Measurements from ENCODE around the gene TMEM86B.
A peak's percentile ranks its signal among the peaks of the same experiment; 100 is the strongest.
"Not testable (repeated sequence)": the region's sequence is repeated elsewhere in the genome, so short reads cannot be mapped to it uniquely, and the experiment has no call there.

The TMEM86B gene

DNA sequence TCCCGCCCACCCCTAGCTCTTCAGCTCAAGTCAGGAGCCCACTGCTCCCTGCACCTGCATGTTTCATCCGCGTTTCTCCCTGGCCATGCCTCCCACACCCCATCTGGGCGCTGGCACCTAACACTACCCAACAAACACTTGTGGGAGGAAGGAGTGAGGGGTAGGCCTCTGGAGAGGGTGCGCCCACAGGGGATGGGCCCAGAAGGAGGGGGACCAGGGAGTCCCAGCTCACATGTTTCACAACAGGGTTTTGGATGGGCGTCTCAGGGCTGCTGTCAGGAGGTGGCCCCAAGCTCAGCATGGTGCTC is 12.1 kb upstream of the TMEM86B start:
- no peak for DNase-seq

DNA sequence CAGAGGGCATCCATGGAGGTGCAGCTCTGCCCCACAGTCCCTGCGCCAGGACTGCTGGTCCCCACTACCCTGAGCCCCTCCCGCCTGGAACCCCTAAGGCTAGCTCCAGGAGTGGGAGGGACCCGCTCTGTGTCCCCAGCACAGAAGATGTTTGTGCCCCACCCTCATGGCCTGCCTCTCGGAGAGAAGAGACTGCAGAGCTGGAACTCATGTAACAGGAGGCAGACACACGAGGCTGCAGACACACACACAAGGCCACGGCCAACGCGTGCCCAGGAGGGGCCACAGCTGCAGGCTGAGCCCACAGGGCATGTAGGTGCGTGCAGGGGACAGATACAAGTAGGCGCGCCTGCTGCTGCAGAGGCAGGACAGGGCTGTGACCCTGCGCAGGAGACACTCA is 10.4 kb upstream of the TMEM86B start:
- no peak for DNase-seq

DNA sequence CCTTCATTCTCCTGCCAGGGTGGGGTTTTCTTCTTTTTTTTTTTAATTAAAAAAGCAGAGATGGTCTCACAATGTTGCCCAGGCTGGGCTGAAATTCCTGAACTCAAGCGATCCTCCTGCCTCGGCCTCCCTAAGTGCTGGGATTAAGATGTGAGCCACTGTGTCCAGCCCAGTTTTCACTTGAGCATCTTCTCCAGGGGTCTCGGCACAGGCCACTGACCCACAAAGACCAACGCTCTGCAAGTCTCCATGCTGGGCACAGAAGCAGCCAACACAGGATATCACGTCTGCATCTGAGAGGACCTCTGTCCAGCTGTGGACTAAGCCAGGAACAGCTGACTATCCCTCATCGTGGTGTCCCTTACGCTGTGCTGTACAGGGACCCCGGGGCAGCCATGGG is 9.5 kb upstream of the TMEM86B start:
- DNase-seq: no peak

DNA sequence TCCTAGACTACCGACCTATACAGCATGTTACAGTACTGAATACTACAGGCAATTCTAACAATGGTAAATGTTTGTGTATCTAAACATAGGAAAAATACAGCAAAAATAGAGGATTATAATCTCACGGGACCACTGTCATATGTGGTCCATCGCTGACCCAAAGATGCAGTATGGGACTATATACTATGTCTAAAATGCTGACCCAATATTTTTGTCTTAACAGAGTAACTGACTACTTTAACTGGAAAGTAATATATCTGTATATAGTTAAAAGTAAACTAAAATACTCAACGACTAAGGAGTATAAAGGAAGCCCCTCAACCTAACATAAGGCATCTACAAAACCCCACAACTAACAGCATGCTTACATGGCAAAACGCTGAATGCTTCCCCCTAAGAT is 4.4 kb upstream of the TMEM86B start:
- no peak for DNase-seq

DNA sequence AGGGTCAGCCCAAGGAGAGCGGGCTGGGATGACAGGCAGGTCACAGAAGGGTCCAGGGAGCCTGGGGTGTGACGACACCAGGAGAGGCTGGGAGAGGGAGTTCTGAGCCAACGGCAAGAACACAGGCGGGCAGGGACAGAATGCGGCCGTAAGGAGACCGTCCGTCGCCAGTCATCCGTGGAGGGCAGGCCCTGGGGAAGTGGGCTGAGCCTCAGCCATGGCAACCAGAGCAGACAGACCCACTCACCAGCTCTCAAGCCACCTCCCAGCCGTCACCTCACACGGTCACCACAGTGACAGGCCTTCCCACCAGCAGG is 3.7 kb upstream of the TMEM86B start:
- no peak for DNase-seq

DNA sequence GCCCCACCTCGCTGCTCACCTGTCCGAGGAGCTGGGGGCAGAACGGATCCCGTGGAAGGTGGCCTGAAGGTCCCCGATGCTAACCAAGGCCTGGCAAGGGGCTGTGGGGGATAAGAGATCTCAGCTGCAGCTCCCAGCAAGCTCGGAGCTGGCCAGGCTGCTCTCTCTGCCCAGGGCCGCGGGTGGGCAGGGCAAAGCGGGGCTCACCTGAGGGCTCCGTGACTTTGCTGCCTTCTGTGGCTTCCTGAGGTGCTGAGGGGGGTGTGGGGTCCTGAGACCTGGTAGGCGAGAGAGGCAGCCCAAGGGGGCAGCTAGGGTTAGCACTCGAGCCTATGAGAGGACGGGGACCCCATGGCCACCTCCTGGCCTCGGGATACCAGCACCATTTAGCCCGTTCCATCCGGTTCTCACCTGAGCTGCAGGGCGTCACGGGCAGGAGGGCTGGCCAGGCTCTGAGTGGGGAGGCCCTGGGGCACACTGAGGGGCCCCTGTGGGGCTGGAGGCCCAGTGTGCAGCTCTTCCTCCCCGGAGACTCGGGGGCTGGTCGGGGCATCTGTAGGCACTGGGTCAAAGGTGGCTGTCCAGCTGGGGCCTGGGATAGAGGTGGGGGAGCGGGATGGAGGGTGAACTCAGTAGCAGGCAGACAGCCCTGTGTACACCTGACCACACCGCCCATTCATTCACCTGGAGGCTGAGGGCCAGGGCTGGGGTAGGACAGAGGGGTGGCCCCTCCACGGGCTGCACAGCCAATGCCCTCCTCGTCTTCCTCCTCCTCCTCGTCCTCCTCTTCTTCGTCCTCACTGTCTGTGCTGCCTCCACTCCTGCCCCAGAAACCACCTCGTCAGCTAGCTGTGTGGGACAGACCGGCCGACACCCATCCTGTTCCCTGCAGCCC is 3.1 kb upstream of the TMEM86B start:
- DNase-seq: no peak

DNA sequence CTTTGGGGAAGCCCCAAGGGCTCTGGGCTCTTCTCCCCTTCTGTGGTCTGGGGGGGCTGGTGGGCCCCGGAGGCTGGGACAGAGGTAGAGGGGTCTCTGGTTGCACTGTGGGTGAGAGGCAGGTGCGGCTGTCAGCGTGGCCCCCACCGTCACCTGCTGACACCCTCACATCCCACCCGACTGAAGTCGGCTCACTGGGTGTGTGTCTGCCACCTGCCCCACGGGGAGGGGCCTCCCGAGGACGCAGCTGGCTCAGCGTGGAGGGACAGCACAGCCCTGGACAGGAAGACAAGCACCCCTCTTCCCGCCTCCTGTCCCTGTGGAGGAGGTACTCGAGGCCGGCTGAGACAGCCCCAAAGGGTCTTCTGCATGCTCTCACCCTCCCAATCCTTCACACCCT is 2.2 kb upstream of the TMEM86B start:
- no peak for DNase-seq

DNA sequence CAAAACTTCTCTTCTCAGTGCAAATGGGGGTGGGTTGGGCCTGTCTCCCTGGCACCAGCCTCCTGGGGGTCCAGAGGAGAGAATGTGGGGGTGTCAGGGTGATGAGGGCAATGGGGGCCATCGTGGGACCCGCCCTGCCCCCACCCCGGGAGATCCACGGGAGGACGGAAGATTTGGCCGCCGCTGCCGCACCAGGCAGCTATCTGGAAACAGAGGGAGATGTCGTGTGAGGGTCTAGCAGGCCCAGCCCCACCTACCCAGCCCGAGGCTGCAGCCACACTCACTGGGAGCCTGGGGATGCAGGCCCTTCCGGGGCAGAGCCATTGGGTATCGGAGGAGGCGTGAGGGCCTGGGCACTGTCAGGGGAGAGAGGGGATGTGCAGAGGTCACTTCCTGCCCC is 1.8 kb upstream of the TMEM86B start:
- DNase-seq: no peak

DNA sequence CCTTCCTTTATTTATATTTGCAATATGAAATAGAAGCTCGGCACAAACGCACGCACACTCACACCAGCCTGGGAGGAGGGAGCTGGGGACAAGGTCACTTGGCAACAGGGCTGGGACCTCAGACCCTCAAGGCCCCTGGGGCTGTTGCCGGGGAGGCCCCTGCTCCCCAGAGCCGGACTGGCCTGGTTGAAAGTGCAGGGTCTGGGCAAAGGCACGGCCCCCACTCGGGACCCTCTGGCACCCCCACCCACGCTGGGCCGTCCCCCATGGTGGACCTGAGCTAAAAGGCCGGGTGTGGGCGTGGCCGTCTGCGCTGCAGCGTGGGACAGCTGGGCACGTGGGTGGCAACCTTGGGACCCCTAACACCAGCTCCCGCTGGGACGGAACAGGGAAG is 1.2 kb upstream of the TMEM86B start:
- no peak for DNase-seq

DNA sequence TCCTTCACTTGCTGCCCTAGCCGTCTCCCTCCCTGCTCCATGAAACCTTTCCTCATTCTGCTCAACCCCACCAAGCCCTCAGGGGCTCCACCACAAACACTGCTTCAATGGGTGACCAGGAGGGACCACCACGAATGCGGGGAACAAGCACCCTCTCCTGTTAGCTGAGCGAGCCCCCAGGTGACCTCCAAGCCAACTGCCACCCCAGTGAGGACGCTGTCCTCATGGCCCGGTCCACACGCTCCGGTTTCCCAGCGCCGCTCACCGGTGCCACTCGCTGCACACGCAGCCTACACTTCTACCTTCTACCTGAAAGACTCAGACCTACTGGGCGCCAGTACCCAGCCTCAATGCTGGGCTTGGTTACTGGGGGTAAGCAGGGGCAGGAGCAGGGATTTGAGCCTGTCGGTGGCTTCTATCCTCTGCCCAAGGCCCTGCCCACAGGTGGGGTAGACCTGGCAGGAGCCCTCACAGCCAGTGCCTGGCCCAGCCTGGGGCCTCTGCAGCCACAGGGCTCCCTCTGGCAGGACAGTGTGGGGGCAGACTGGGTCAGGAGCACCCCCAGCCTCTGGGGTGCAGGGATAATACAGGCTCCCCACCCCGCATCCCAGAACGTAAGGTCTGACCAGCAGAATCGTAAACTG is 704 bp upstream of the TMEM86B start:
- DNase-seq: no peak

DNA sequence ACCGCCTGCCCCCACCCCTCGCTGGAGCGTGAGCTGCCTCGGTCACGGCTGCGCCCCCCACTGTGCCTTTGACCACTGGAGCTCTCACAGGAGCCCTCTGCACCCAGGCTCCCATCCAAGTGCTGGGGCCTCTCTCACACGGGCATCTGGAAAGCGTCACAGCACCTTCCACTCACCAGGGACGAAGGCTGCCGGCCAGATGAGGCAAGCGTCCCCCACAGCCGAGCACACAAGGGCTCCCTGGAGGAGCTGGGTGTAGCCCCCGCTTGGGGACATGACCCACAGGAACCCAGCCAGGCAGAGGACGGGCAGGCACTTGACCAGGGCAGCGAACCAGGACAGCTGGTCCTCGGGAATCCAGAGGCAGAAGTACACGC is 560 bp downstream of the TMEM86B start:
- no peak for DNase-seq

DNA sequence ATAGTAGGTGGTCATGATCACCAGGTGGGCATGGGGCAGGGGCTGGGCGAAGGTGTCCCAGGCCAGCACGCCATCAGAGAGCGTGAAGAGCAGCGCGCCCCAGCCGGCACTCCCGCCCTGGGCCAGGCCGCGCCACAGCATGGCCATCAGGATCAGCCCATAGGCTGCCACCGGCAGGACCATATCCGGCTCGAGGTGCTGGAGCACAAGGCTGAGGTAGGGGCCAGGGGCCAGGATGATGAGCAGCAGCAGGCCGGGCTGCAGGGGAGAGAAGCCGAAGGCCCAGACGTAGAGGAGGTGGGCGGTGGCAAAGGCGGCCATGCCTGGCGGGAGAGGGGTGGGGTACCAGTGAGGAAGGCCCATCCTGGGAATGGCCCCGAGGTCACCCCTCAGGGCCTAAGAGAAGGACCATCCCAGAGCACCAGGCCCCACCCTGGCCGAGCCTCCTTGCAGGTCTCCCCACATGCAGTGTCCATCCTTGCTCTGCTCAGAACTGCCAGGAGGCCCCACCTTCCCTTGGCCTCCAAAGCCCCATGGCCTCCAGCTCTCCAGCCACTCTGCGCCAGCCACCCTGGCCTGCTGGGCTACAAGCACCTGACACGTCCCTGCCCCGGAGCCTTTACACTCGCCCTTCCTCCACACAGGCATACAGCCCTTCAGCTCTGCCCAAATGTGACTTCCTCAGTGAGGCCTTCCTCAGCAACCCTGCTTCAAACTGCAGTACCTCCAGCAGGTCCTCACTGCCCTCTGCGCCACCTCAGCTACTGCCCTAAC is 1.1 kb downstream of the TMEM86B start:
- DNase-seq: no peak

DNA sequence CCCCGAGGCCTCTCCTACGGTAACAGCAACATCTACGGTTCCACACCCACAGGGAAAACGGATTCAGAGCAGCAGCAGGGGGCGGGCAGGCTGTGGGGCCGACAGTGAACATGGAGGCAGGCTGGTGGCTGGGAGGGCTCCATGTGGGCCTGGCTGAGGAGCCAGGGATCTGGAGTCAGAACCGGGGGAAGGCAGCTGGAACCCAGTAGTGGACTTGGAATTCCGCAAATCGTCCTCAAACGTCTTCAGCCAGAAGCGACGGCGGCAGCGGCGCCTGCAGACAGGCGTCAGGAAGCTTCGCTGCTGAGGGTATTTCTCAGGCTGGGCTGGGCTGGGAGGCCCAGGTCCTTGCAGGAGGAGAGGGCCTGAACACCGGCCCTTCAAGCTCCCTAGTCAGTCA is 1.8 kb downstream of the TMEM86B start:
- DNase-seq: no peak

DNA sequence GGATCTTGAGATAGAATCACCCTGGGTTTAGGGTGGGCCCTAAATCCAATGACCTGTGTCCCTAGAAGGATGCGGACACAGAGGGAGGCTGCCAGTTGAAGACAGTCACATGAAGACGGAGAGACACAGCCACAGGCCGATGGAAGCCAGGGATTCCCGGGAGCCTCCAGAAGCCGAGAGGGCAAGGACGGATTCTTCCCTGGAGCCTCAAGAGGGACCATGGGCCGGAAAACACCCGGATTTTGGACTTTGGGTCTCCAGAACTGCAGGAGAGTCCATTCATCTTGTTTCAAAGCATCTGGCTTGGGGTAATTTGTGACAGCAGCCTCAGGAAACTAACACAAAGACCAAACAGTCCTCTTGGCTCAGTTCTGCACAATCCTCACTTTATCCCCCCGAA is 2.3 kb downstream of the TMEM86B start:
- DNase-seq: no peak

DNA sequence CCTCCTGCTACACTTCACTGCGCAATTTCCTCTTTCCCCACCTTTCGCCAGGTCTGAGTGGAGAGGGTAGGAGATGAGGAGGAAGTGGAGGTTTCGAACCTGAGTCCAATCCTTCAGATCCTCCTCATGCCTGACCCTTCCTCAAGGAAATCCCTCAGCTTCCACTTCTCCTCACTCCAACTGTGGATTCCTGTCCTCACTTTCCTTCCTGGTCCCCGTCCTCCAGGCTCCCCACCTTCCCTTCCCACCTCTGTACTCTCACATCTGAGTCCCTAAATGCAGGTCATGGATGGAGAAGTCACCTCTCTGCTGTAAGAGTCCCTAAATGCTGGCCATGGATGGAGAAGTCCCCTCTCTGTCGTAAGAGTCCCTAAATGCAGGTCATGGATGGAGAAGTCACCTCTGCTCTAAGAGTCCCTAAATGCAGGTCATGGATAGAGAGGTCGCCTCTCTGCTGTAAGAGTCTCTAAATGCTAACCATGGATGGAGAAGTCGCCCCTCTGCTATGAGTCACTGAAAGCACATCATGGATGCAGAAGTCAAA is 3.1 kb downstream of the TMEM86B start:
- DNase-seq: peak; percentile 10

DNA sequence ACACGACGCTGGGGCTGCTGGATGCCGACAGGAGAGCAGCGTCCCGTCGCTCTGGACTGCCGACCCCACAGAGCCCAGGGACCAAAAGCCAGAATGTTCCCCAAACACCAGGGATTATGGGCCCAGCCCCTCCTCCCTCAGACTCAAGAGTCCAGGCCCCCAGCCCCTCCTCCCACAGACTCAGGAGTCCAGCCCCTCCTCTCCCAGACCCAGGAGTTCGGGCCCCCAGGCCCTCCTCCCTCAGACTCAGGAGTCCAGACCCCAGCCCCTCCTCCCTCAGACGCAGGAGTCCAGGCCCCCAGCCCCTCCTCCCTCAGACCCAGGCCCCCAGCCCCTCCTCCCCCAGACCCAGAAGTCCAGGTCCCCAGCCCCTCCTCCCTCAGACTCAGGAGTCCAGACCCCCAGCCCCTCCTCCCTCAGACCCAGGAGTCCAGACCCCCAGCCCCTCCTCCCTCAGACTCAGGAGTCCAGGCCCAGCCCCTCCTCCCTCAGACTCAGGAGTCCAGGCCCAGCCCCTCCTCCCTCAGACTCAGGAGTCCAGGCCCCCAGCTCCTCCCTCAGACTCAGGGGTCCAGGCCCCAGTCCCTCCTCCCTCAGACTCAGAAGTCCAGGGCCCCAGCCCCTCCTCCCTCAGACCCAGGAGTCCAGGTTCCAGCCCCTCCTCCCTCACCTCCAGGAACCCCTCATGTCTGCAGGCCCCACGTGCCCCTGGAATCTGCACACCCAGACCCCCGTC is 3.7 kb downstream of the TMEM86B start:
- not testable (repeated sequence) for DNase-seq

DNA sequence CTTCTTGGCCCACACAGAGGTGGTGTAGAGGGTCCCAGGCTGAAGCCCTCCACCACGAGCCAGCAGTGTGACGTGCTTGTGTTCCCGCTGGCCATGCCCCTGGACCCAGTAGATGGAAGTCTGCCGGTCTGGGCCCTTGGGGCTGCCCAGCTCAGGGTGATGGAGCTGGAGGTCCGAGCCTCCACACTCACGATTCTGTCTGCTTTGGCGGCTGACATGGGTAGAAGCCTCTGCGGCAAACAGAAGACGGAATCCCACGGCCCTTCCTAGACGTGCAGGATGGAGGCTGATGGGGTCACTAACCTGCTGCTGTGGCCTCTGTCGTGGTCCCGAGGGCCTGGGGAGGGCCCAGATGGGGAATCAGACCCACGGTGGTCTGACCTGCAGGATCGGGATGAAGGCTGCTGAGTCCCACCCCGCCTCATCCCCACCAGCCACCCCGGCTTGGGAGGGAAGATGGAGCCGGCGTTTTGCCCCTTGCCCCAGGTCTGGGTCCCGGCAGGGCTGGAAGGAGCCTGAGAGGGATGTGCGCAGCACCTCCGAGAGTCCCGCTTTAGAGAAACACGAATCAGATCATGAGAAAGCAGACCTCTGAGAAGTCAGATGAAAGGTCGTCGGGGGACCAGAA is 4.4 kb downstream of the TMEM86B start:
- no peak for DNase-seq

DNA sequence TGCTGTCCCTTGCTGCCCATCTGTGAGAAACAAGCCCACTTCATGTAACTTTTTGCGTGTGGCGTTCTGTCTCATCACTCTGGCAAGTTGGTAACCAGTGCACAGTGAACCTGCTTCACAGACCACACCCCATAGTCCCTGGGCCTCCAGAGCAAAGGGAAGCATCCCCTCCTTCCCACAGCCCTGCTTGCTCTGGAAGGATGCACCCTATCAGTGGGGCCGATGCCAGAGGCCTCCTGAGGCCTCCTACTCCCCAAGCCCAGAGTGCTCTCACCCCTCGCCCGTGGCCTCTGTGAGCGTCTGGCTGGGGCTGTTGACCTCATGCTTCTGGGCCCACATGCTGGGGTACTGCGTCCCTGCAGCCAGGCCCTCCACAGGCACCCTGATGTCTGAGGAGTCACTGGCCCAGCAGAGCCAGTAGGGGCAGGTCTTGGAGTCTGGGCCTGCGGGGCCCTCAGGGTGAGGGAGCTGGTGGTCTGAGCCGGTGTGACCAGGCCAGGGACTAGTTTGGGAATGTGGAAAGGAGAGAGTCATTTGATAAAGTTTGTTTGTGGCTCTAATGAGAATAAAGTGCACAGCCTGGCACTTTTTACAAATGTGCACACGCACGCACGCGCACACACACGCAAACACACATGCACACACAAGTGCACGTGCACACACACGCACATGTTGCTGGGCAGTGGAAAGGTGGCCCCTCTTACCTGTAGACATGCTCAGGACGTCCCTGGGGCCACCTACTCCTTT is 5.1 kb downstream of the TMEM86B start:
- DNase-seq: no peak

DNA sequence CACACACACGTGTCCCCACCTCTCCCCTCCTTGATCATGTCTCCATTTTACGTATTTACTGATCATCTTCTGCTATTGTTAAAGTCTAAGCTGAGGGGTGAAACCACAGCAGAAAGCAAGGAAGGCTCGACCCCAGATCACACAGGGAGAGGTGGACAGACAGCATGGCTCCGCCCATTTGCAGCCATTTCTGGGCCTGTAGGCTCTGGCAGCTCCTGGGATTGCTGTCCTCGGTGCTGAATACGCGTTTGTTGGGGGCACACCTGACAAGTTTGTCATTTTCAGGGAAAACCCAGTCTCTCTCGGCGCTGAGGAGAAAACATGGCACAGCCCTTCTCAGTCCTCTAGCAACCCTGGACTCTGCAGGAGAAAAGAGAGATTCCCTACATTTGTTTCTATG is 8.0 kb downstream of the TMEM86B start:
- DNase-seq: no peak

DNA sequence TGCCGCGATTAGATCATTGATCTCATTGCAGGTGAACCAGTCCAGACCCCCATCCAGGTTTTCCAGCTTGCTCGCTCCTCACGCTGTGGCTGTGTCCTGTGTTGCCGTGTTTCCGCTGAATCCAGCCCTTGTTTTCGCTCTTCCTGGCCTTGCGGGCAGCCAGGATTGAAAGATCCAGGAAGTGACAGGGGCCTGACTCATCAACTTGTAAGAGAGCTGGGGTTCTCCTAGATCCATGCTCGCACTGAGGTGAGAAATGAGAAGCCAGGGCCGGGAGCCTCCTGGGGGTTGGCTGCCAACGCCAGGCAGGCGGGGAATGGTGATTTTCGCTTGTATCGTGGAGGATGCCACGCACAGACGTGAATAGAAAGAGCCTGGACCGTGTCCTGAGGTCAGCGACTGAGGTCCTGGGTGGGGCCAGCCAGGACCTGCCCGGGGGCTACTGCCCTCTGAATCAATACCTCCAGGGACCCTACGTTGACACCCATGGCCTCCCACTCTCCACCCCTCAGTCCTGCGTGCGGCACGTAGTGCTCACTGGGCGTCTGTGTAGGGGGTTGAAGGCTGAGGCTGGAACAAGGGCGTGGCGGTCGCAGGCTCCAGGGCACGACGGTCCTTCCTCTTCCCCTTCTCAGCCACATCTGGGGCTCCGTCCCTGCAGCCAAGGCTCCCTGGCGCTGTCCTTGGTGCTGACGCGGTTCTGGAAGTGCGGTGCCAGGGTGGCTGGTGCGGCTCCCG is 11.9 kb downstream of the TMEM86B start:
- peak; percentile 99 for DNase-seq

DNA sequence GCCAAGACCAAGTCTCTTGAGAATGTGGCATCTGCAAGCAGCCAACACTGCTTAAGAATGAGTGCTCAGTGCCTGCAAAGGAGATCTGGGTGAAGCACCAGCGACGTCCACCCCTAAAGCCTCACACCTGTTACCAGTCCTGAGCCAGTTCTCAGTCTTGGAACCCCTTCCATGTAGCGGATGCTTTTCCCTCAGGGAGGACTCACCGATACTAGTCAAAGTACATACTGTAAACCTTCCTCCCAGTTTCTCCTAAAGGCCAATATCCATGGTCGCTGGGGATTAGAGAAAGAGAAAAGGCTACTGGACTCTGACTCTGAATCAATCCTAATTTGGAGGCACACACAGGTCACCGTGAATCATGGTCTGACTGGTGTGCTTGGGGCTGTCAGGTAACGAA is 15.0 kb downstream of the TMEM86B start:
- no peak for DNase-seq
